MM.1S (cell line): Measurements from ENCODE around the gene KRTAP9-6.
"Not testable (repeated sequence)": the region's sequence is repeated elsewhere in the genome, so short reads cannot be mapped to it uniquely, and the experiment has no call there.

Experiments
- DNase-seq: peaks from one replicate; pipeline ENCODE4 v3.0.0-alpha.2; 2015
- H2AFZ ChIP-seq: fragments of 300-600 bp; sonication (generic); 2 replicates; pipeline ENCODE4 v1.6.0; 2016; ENCODE audit warnings: antibody characterized with exemption, low read length
- H3F3A ChIP-seq: fragments of 300-600 bp; sonication (generic); 2 replicates; pipeline ENCODE4 v1.6.1; 2016; ENCODE audit warnings: mild to moderate bottlenecking, antibody characterized with exemption, low read length, moderate library complexity, mixed read lengths; ENCODE audit not compliant: insufficient read depth
- H3K27ac ChIP-seq: fragments of 300-600 bp; sonication (generic); 2 replicates; pipeline ENCODE4 v1.5.1; 2016; ENCODE audit warnings: mild to moderate bottlenecking, low read length
- H3K27me3 ChIP-seq: fragments of 300-600 bp; sonication (generic); replicated peaks from 2 replicates; pipeline ENCODE4 v1.6.0; 2016; ENCODE audit warnings: low read length; ENCODE audit not compliant: insufficient read depth
- H3K36me3 ChIP-seq: fragments of 300-600 bp; sonication (generic); replicated peaks from 2 replicates; pipeline ENCODE4 v1.6.1; 2016; ENCODE audit warnings: mild to moderate bottlenecking, low read length, mixed read lengths; ENCODE audit not compliant: insufficient read depth
- H3K4me1 ChIP-seq: fragments of 300-600 bp; sonication (generic); 2 replicates; pipeline ENCODE4 v1.6.1; 2016; ENCODE audit warnings: low read length, mixed read lengths
- H3K4me2 ChIP-seq: fragments of 300-600 bp; sonication (generic); 2 replicates; pipeline ENCODE4 v1.6.0; 2016; ENCODE audit warnings: low read depth, low read length
- H3K4me3 ChIP-seq: fragments of 300-600 bp; sonication (generic); 2 replicates; pipeline ENCODE4 v1.5.1; 2016; ENCODE audit warnings: low read length, mixed read lengths
- H3K79me2 ChIP-seq: fragments of 300-600 bp; sonication (generic); 2 replicates; pipeline ENCODE4 v1.6.1; 2016; ENCODE audit warnings: mixed run types, low read length, mixed read lengths
- H3K9ac ChIP-seq: fragments of 300-600 bp; sonication (generic); 2 replicates; pipeline ENCODE4 v1.6.1; 2016; ENCODE audit warnings: low read length, mixed read lengths
- H3K9me2 ChIP-seq: fragments of 300-600 bp; sonication (generic); replicated peaks from 2 replicates; pipeline ENCODE4 v1.6.1; 2016; ENCODE audit warnings: mild to moderate bottlenecking, low read length, mixed read lengths; ENCODE audit not compliant: insufficient read depth
- H3K9me3 ChIP-seq: fragments of 300-600 bp; sonication (generic); replicated peaks from 2 replicates; pipeline ENCODE4 v1.6.1; 2016; ENCODE audit warnings: mild to moderate bottlenecking, low read length, mixed read lengths; ENCODE audit not compliant: insufficient read depth
- H4K20me1 ChIP-seq: fragments of 300-600 bp; sonication (generic); 2 replicates; pipeline ENCODE4 v1.6.1; 2016; ENCODE audit warnings: mild to moderate bottlenecking, low read length, moderate library complexity, mixed read lengths; ENCODE audit not compliant: insufficient read depth
- EZH2 ChIP-seq: fragments of 300-600 bp; sonication (generic); optimal IDR thresholded peaks from 2 replicates; pipeline ENCODE3; 2017; ENCODE audit warnings: low read depth, mild to moderate bottlenecking, antibody characterized with exemption, low read length, mixed read lengths
- EZH2phosphoT487 ChIP-seq: fragments of 300-600 bp; sonication (generic); IDR thresholded peaks from 2 replicates; pipeline ENCODE4 v1.6.1; 2018; ENCODE audit warnings: antibody characterized with exemption, low read length
- TF ChIP-seq, protein P1 (sequence below): fragments of 300-600 bp; sonication (generic); IDR thresholded peaks from 2 replicates; pipeline ENCODE4 v1.5.1; 2016; ENCODE audit warnings: antibody characterized with exemption, low read length, mixed read lengths

Gene KRTAP9-6

DNA sequence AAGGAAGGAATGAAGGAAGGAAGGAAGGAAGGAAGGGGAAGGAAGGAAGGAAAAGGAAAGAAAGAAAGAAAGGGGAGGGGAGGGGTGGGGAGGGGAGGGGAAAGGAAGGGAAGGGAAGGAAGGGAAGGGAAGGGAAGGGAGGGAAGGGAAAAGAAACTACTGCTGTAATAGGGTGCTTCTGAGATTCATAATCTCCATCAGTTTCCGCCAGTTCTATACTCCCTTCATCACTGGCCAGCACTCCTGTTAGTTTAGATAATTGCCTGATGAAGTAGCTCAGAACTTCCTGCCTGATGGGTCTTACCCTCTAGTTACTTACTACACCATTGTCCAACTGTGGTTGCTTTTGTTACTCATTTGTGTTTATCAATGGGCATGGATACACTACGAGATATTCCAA, 2.0 kb upstream of the KRTAP9-6 start:
- Histone ChIP-seq H3K79me2 (no peaks in the 10 kb centered on the region), H3F3A (no peaks in the 10 kb centered on the region), H3K9ac (no peak overlapping the region), H3K9me3 (no peaks in the 10 kb centered on the region), H3K9me2 (no peaks in the 10 kb centered on the region), H3K36me3 (no peaks in the 10 kb centered on the region), H3K4me1 (no peaks in the 10 kb centered on the region), H3K27me3 (no peaks in the 10 kb centered on the region), H4K20me1 (no peaks in the 10 kb centered on the region), H2AFZ (no peak overlapping the region), H3K4me3 (no peak overlapping the region), H3K4me2 (no peak overlapping the region), H3K27ac (no peak overlapping the region)
- DNase-seq, result no peak
- TF ChIP-seq, protein P1, sequence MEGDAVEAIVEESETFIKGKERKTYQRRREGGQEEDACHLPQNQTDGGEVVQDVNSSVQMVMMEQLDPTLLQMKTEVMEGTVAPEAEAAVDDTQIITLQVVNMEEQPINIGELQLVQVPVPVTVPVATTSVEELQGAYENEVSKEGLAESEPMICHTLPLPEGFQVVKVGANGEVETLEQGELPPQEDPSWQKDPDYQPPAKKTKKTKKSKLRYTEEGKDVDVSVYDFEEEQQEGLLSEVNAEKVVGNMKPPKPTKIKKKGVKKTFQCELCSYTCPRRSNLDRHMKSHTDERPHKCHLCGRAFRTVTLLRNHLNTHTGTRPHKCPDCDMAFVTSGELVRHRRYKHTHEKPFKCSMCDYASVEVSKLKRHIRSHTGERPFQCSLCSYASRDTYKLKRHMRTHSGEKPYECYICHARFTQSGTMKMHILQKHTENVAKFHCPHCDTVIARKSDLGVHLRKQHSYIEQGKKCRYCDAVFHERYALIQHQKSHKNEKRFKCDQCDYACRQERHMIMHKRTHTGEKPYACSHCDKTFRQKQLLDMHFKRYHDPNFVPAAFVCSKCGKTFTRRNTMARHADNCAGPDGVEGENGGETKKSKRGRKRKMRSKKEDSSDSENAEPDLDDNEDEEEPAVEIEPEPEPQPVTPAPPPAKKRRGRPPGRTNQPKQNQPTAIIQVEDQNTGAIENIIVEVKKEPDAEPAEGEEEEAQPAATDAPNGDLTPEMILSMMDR, result no peak
- TF ChIP-seq EZH2phosphoT487, result no peak
- no peak for TF ChIP-seq EZH2

DNA sequence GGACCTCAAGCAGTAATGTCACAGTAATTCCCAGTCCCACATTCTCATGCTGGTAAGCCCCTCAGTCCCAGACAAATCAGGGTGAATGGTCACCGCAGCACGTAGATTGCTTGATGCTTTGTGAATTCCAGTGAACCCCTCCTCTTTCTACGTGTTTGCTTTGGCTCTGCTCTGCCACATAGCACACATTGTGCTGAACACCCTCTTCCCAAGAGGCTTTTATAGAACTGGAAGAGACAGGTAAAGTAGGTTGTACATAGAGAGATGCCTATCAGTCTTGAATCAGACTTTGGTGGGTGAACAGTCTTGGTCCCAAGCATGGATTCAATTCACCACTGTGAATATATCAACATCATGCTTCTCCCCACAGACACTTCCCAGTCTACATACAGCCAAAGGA, 579 bp upstream of the KRTAP9-6 start:
- Histone ChIP-seq H3K27ac (no peak overlapping the region), H3K4me2 (no peak overlapping the region), H3F3A (no peaks in the 10 kb centered on the region), H3K27me3 (no peaks in the 10 kb centered on the region), H3K36me3 (no peaks in the 10 kb centered on the region), H3K9me2 (no peaks in the 10 kb centered on the region), H3K9ac (no peak overlapping the region), H3K4me1 (no peaks in the 10 kb centered on the region), H2AFZ (no peak overlapping the region), H4K20me1 (no peaks in the 10 kb centered on the region), H3K9me3 (no peaks in the 10 kb centered on the region), H3K79me2 (no peaks in the 10 kb centered on the region), H3K4me3 (no peak overlapping the region)
- TF ChIP-seq EZH2 (no peak), EZH2phosphoT487 (no peak)
- TF ChIP-seq, protein P1, result no peak
- no peak for DNase-seq

DNA sequence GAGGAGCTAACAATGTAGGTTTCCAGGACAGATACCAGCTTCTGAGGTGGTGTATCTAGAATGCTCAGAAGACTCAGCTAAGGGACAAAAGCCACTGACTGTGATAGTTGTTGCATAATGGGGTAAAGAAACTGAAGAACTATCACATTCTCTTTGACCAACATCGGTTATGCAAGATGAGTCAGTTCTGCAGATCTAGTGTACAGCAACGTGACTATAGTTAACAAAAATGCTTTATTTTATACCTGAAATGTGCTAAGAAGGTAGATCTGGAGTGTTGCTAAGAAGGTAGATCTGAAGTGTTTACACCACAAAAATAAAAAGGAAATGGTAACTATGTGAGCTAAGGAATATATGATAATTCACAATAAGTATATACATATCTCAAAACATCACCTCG, 2.5 kb downstream of the KRTAP9-6 start:
- Histone ChIP-seq H3K9ac (no peak overlapping the region), H4K20me1 (no peaks in the 10 kb centered on the region), H3K4me1 (no peaks in the 10 kb centered on the region), H3K36me3 (no peaks in the 10 kb centered on the region), H3K9me2 (no peaks in the 10 kb centered on the region), H3K4me3 (no peak overlapping the region), H3K27ac (no peak overlapping the region), H3K9me3 (no peaks in the 10 kb centered on the region), H3K27me3 (no peaks in the 10 kb centered on the region), H3F3A (no peaks in the 10 kb centered on the region), H3K79me2 (no peaks in the 10 kb centered on the region), H2AFZ (no peak overlapping the region), H3K4me2 (no peak overlapping the region)
- no peak for DNase-seq
- TF ChIP-seq EZH2 (no peak), EZH2phosphoT487 (no peak)
- TF ChIP-seq, protein P1, result no peak

DNA sequence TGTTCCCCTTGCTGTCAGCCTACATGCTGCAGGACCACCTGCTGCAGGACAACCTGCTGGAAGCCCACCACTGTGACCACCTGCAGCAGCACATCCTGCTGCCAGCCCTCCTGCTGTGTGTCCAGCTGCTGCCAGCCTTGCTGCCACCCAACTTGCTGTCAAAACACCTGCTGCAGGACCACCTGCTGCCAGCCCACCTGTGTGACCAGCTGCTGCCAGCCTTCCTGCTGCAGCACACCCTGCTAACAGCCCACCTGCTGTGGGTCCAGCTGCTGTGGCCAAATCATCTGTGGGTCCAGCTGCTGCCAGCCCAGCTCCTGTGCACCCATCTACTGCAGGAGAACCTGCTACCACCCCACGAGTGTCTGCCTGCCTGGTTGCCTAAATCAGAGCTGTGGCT, 6.1 kb downstream of the KRTAP9-6 start:
- H4K20me1 ChIP-seq, H3K36me3 ChIP-seq, H3K4me3 ChIP-seq, H3K79me2 ChIP-seq, H2AFZ ChIP-seq, H3K9me3 ChIP-seq, H3K27ac ChIP-seq, H3K4me2 ChIP-seq, H3K9ac ChIP-seq, H3K27me3 ChIP-seq, DNase-seq, H3F3A ChIP-seq, H3K9me2 ChIP-seq, H3K4me1 ChIP-seq: not testable (repeated sequence)
